GM12891 (cell line): ENCODE data around the gene SCYL2.

Source experiments
- DNase-seq: peaks from one replicate; pipeline ENCODE4 v3.0.0; 2011; ENCODE audit warnings: low spot score; ENCODE audit not compliant: insufficient read length
- FAIRE-seq: peaks from 2 replicates; lab custom pipeline; 2011; peaks lifted over from hg19 to GRCh38; lab: Jason Lieb, UNC
- PAX5 ChIP-seq: IDR thresholded peaks from 2 replicates; pipeline ENCODE4 v1.6.1; 2011; ENCODE audit warnings: low read length, moderate library complexity, mild to moderate bottlenecking; ENCODE audit not compliant: insufficient read depth, severe bottlenecking
- POLR2A ChIP-seq: IDR thresholded peaks from 2 replicates; pipeline ENCODE4 v1.6.1; 2011; ENCODE audit warnings: low read depth, low read length, control low read depth
- POLR2AphosphoS5 ChIP-seq: IDR thresholded peaks from 2 replicates; pipeline ENCODE4 v1.6.1; 2011; ENCODE audit warnings: low read depth, low read length, control low read depth
- POU2F2 ChIP-seq: IDR thresholded peaks from 2 replicates; pipeline ENCODE4 v1.6.1; 2011; ENCODE audit warnings: low read depth, mild to moderate bottlenecking, control low read depth, low read length, moderate library complexity
- SPI1 ChIP-seq: IDR thresholded peaks from 2 replicates; pipeline ENCODE4 v1.6.1; 2011; ENCODE audit warnings: low read depth, low read length, control low read depth
- TAF1 ChIP-seq: IDR thresholded peaks from 2 replicates; pipeline ENCODE4 v1.6.1; 2011; ENCODE audit warnings: low read depth, low read length, control low read depth

SCYL2 gene

GRCh38 chr12:100368066-100368465 lies 101.1 kb downstream of the SCYL2 start:
- no peak for TF ChIP-seq PAX5
- no peak for TF ChIP-seq POLR2A
- TF ChIP-seq SPI1 = no peak
- TF ChIP-seq POLR2AphosphoS5 = no peak
- no peak for DNase-seq
- FAIRE-seq = no peak

- DNase-seq (no peak), FAIRE-seq (no peak)
- TF ChIP-seq PAX5 (no peak), SPI1 (no peak), POLR2A (no peak), TAF1 (no peak), POU2F2 (no peak), POLR2AphosphoS5 (no peak)
Measured at GRCh38 chr12:100371146-100371545, 104.2 kb downstream of the SCYL2 start.

GRCh38 chr12:100372853-100373640 lies 106.1 kb downstream of the SCYL2 start:
- FAIRE-seq (no peak), DNase-seq (no peak)
- TF ChIP-seq POLR2AphosphoS5 = no peak
- TF ChIP-seq PAX5 = no peak
- no peak for TF ChIP-seq POLR2A
- TF ChIP-seq TAF1 = no peak
- TF ChIP-seq SPI1 = no peak
- no peak for TF ChIP-seq POU2F2

- DNase-seq (no peak), FAIRE-seq (no peak)
- TF ChIP-seq PAX5 (no peak), SPI1 (no peak), POLR2AphosphoS5 (no peak), POU2F2 (no peak), TAF1 (no peak), POLR2A (no peak)
Measured at GRCh38 chr12:100375038-100375735, 108.2 kb downstream of the SCYL2 start.

GRCh38 chr12:100376161-100376560 lies 109.2 kb downstream of the SCYL2 start:
- FAIRE-seq (no peak), DNase-seq (no peak)
- TF ChIP-seq PAX5 (no peak), POLR2AphosphoS5 (no peak), SPI1 (no peak), POU2F2 (no peak), POLR2A (no peak), TAF1 (no peak)

- TF ChIP-seq POLR2A = no peak
- peak; percentile 66 for TF ChIP-seq SPI1
- TF ChIP-seq POU2F2 = no peak
- no peak for FAIRE-seq
- no peak for DNase-seq
Measured at GRCh38 chr12:100381379-100381778, 114.4 kb downstream of the SCYL2 start.

GRCh38 chr12:100382338-100382737 lies 115.4 kb downstream of the SCYL2 start:
- FAIRE-seq (no peak), DNase-seq (no peak)
- TF ChIP-seq POLR2AphosphoS5 (no peak), TAF1 (no peak), PAX5 (no peak), POU2F2 (no peak), SPI1 (no peak), POLR2A (no peak)

GRCh38 chr12:100383586-100384558 lies 116.9 kb downstream of the SCYL2 start:
- TF ChIP-seq TAF1 (no peak), POU2F2 (no peak), PAX5 (no peak), POLR2A (no peak), SPI1 (no peak), POLR2AphosphoS5 (no peak)
- no peak for DNase-seq
- FAIRE-seq = no peak

- DNase-seq (no peak), FAIRE-seq (no peak)
- TF ChIP-seq TAF1 (no peak), POLR2A (no peak), POU2F2 (no peak)
Measured at GRCh38 chr12:100384559-100384935, 117.6 kb downstream of the SCYL2 start.
